ENCODE measurements around the gene GIMAP5. TPM values are rescaled to one million over a fixed set of nuclear protein-coding genes. Genes with fewer than 3 reads are reported as not detected.

GIMAP5 gene
- total RNA-seq, 1 donor from 2014 or later: 220 TPM

DNA sequence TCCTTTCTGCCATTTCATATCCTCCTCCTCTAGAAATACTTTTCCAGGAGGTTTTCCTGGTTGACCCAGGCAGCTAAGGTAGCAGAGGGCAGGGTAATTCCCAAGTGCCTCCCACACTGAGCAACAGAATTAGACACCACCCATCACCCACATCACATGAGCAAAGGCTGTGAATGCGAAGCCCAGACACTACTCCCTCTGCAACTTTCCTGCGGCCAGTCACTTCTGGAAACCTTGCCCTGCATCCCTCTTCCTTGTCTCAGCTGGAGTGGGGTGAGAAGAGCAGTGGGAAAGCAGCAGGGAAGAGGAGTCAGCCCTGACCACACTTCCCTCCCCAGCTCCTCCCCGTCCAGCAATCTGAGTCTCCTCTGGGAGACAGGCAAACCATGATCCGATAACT is 47.7 kb downstream of the GIMAP5 start:
- Mint-ChIP-seq H3K36me3 (ENCODE audit: low read depth, unreplicated experiment) (no peaks in the 10 kb centered on the region), H3K4me1 (ENCODE audit: unreplicated experiment) (peaks cover 41% of the 10 kb centered on the region), H3K27ac (ENCODE audit: unreplicated experiment) (no peak overlapping the region), H3K27me3 (ENCODE audit: unreplicated experiment) (no peaks in the 10 kb centered on the region), H3K4me3 (ENCODE audit: unreplicated experiment) (no peak overlapping the region), H3K9me3 (ENCODE audit: unreplicated experiment) (no peaks in the 10 kb centered on the region)
- TF ChIP-seq, protein P1, sequence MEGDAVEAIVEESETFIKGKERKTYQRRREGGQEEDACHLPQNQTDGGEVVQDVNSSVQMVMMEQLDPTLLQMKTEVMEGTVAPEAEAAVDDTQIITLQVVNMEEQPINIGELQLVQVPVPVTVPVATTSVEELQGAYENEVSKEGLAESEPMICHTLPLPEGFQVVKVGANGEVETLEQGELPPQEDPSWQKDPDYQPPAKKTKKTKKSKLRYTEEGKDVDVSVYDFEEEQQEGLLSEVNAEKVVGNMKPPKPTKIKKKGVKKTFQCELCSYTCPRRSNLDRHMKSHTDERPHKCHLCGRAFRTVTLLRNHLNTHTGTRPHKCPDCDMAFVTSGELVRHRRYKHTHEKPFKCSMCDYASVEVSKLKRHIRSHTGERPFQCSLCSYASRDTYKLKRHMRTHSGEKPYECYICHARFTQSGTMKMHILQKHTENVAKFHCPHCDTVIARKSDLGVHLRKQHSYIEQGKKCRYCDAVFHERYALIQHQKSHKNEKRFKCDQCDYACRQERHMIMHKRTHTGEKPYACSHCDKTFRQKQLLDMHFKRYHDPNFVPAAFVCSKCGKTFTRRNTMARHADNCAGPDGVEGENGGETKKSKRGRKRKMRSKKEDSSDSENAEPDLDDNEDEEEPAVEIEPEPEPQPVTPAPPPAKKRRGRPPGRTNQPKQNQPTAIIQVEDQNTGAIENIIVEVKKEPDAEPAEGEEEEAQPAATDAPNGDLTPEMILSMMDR (IDR thresholded peaks at IDR 0.05; ENCODE audit: unreplicated experiment): no peak
- no peak for DNase-seq (ENCODE audit: low spot score)

DNA sequence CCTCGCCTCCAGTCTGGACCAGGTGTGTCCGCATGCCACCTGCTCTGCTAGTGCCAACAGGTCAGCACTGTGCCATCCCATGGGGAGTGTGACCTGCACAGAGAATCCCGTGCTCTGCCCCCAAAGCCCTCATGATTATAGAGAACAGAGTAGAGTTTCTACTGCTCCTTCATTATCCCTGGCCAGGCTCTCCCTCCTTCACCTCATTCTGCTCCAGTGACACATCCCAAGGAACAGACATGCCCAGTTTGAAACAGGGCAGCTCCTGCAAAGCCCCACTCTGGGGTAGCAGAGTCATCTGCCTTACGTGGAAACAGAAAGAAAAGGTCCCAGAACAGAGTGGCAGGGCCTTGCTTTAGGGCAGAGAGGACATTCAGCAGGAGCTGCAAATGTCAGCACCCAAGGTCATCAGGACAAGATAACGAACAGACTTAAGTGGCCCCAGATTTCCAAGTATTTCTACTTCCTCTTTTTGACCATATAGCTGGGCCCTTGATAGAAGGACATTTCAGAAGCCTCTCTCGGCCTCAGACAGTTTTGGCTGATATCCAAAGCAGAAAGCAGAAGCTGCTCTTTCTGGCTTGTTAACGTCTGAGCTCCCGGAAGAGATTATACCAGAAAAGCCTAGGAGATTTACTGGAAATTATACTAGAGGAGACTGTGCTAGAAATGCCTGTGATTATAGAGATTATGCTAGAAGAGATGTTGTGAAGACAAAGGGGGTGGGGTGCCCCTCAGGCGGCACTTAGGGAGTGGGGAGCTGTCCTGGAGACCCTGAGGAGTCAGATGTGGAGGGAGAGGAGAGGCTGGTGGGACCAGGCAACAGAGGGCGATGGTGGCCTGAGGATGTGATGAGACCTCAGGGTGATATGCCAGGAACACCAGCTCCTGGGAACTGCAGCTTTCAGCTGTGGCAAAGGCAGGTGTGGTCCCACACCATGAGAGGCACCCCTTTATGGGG is 50.4 kb downstream of the GIMAP5 start:
- Mint-ChIP-seq H3K27me3 (ENCODE audit: unreplicated experiment) (peaks cover 2% of the 10 kb centered on the region), H3K4me3 (ENCODE audit: unreplicated experiment) (no peak overlapping the region), H3K36me3 (ENCODE audit: low read depth, unreplicated experiment) (peaks cover 3% of the 10 kb centered on the region), H3K4me1 (ENCODE audit: unreplicated experiment) (peaks cover 64% of the 10 kb centered on the region), H3K9me3 (ENCODE audit: unreplicated experiment) (no peaks in the 10 kb centered on the region), H3K27ac (ENCODE audit: unreplicated experiment) (no peak overlapping the region)
- TF ChIP-seq, protein P1 (IDR thresholded peaks at IDR 0.05; ENCODE audit: unreplicated experiment): no peak
- DNase-seq (ENCODE audit: low spot score): no peak

DNA sequence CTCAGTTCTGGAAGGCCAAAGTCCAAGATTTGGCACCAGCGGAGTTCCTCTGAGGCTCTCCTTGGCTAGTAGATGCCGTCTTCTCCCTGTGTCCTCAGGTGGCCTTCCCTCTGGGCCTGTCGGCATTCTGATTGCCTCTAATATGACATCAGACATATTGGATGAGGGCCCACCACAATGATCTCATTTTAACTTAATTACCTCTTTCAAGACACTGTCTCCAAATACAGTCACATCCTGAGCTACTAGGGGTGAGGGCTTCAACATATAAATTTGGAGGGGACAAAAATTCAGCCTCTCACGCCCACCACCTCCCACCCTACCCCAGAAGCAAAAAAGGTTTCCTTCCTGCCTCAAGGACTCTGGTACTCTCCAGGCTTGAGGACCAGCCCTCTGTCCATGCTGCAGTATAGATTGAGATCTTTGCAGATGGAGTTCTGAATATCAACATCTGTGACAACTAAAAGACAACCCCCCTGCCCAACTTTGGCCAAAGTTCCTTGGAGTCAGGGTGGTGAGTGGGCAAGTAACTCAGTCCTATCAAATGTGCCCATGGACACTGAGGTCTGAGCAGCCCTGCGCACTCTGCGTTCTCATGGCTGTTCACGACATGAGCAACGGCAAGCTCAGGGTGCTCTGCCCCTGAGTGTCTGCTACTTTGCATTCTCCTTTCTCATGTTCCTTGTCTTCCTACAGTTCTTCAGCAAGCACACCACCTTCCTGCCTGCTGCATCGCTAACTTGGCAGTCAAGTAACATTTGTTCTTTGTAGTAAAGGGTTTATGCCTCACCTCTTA is 51.5 kb downstream of the GIMAP5 start:
- H3K4me1 Mint-ChIP-seq (ENCODE audit: unreplicated experiment): peaks cover 64% of the 10 kb centered on the region
- no peaks in the 10 kb centered on the region for H3K9me3 Mint-ChIP-seq (ENCODE audit: unreplicated experiment)
- H3K27me3 Mint-ChIP-seq (ENCODE audit: unreplicated experiment): peaks cover 2% of the 10 kb centered on the region
- H3K27ac Mint-ChIP-seq (ENCODE audit: unreplicated experiment): no peak overlapping the region
- DNase-seq (ENCODE audit: low spot score): no peak
- H3K36me3 Mint-ChIP-seq (ENCODE audit: low read depth, unreplicated experiment): peaks cover 3% of the 10 kb centered on the region
- no peak overlapping the region for H3K4me3 Mint-ChIP-seq (ENCODE audit: unreplicated experiment)
- TF ChIP-seq, protein P1 (IDR thresholded peaks at IDR 0.05; ENCODE audit: unreplicated experiment): no peak

DNA sequence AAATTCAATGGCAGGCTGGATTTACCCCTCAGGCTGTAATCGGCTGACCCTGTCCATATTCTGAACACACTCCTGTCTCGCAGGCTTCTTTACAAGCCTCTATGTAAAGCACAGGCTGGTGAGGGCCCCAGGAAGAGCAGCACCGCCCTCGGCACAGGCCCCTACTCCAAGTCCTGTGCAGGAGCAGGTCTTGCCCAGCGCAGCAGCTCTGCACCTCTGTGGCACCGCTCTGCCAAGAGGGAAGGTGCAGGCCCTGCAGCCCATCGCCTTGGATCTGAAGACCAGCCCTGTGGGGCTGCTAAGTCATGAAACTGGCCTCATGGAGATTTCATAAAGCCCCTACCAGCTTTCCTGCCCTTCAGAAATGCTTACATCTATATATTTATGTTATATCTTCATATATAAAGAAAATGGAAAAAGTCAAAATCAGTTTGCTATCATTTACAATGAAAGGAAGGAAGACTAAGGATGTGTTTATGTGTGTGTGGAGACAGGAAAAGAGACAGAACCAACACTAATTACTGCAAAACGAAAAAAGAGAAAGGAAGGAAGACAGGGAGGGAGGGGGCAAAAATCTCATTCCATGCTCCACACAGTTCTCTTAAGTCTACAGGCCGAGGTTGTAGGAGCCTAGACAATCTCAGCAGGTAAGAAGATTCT is 53.3 kb downstream of the GIMAP5 start:
- Mint-ChIP-seq H3K27ac (ENCODE audit: unreplicated experiment) (peak overlapping the region; percentile 50), H3K9me3 (ENCODE audit: unreplicated experiment) (no peaks in the 10 kb centered on the region), H3K4me1 (ENCODE audit: unreplicated experiment) (peaks cover 49% of the 10 kb centered on the region), H3K4me3 (ENCODE audit: unreplicated experiment) (no peak overlapping the region), H3K36me3 (ENCODE audit: low read depth, unreplicated experiment) (peaks cover 3% of the 10 kb centered on the region), H3K27me3 (ENCODE audit: unreplicated experiment) (peaks cover 2% of the 10 kb centered on the region)
- TF ChIP-seq, protein P1 (IDR thresholded peaks at IDR 0.05; ENCODE audit: unreplicated experiment): no peak
- no peak for DNase-seq (ENCODE audit: low spot score)
